ES-I3 (cell line): Measurements from ENCODE around the gene CCDC82.
A peak's percentile ranks its signal among the peaks of the same experiment; 100 is the strongest.
"Not testable (repeated sequence)": the region's sequence is repeated elsewhere in the genome, so short reads cannot be mapped to it uniquely, and the experiment has no call there.

Experiments used
- H3K36me3 ChIP-seq: 2 replicates; pipeline ENCODE4 v1.6.1; 2013; ENCODE audit warnings: mild to moderate bottlenecking, low read length, control low read depth, moderate library complexity; ENCODE audit not compliant: insufficient read depth
- H3K4me1 ChIP-seq: 2 replicates; pipeline ENCODE4 v1.6.1; 2013; ENCODE audit warnings: mild to moderate bottlenecking, control low read depth, low read length; ENCODE audit not compliant: insufficient read depth
- H3K9ac ChIP-seq: 2 replicates; pipeline ENCODE4 v1.6.1; 2013; ENCODE audit warnings: low read depth, mild to moderate bottlenecking, low read length, moderate library complexity
- H3K9me3 ChIP-seq: 2 replicates; pipeline ENCODE4 v1.6.1; 2013; ENCODE audit warnings: mild to moderate bottlenecking, low read length, moderate library complexity; ENCODE audit not compliant: control insufficient read depth, insufficient read depth

CCDC82 gene

DNA sequence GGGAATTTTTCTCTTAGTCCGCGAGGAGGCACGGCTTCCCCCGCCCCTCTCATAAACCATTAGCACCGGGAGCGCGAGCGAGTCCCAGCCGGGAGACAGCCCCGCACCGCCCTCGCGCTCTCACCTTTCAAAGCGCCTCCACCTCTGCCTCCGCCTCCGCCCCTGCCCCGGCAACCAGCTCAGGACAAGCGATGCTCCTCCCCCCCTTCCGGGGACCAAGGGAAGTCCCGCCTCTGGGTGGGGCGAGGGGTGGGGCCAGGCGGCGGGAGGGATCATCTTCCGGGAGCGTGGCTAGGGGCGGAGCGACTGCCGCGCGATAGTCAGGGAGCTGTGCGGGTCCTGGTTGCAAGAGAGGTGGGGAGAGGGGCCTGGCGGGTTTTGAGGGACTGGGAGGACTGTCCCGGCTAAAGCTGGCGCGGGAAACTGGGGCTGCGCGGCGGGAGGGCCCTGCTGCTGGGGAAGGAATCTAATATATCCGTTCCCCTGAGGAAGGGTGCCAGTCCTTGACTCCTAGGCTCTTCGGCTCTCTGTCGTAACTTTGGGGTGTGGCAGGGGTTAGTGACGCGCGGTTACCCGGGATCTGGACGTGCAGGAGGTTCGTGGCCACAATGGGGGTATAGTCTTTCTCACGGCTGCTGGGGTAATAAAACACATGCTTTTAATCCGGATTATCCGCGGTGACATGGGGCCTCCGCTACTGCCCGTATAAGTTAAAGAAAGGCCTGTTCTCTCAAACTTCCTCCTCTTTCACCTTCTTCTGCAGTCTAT lies at the start of gene CCDC82, which contains the start of gene JRKL:
TSS of gene CCDC82 (minus strand) at position 193 of the 768 bp plus-strand sequence. CDS start 5,165 bp downstream, outside the sequence.
TSS of gene JRKL (plus strand) at position 294 of the 768 bp plus-strand sequence. CDS start 637 bp downstream, outside the sequence.
- no peaks in the 10 kb centered on the region for H3K9me3 ChIP-seq
- H3K4me1 ChIP-seq = no peaks in the 10 kb centered on the region; the same call in 1 of the 2 replicates
- no peaks in the 10 kb centered on the region for H3K36me3 ChIP-seq
- peak within 1 kb of the TSS; percentile 86 for H3K9ac ChIP-seq

- H3K4me1 ChIP-seq, H3K36me3 ChIP-seq, H3K9ac ChIP-seq, H3K9me3 ChIP-seq: not testable (repeated sequence)
Measured at GRCh38 chr11:96432654-96433053, 42.9 kb upstream of the CCDC82 start.

- Histone ChIP-seq H3K4me1 (no peaks in the 10 kb centered on the region), H3K9ac (no peak overlapping the region), H3K36me3 (no peaks in the 10 kb centered on the region), H3K9me3 (no peaks in the 10 kb centered on the region)
Measured at GRCh38 chr11:96430668-96431067, 41.0 kb upstream of the CCDC82 start.

- Histone ChIP-seq H3K4me1 (no peaks in the 10 kb centered on the region), H3K9ac (no peak overlapping the region), H3K9me3 (no peaks in the 10 kb centered on the region; the same call in 1 of the 2 replicates), H3K36me3 (no peaks in the 10 kb centered on the region)
Measured at GRCh38 chr11:96424693-96425092, 35.0 kb upstream of the CCDC82 start.

- no peak overlapping the region for H3K9ac ChIP-seq
- H3K4me1 ChIP-seq = no peaks in the 10 kb centered on the region
- H3K36me3 ChIP-seq = no peaks in the 10 kb centered on the region
- no peaks in the 10 kb centered on the region for H3K9me3 ChIP-seq
Measured at GRCh38 chr11:96413408-96413807, 23.7 kb upstream of the CCDC82 start.

GRCh38 chr11:96412761-96413381 lies 23.2 kb upstream of the CCDC82 start:
- H3K36me3 ChIP-seq = no peaks in the 10 kb centered on the region
- H3K9me3 ChIP-seq = no peaks in the 10 kb centered on the region
- no peaks in the 10 kb centered on the region for H3K4me1 ChIP-seq
- no peak overlapping the region for H3K9ac ChIP-seq

DNA sequence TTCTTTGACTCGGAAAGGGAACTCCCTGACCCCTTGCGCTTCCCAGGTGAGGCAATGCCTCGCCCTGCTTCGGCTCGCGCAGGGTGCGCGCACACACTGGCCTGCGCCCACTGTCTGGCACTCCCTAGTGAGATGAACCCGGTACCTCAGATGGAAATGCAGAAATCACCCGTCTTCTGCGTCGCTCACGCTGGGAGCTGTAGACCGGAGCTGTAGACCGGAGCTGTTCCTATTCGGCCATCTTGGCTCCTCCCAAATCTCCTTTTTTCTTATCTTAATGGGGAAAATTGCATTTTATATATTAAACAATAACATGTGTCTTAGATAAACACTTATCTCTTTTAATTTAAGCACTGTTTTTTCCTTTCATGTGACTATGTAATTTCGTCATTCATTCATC lies 21.7 kb upstream of the CCDC82 start:
- not testable (repeated sequence) for H3K4me1 ChIP-seq, H3K36me3 ChIP-seq, H3K9me3 ChIP-seq
- H3K9ac ChIP-seq = peak overlapping the region; percentile 68

GRCh38 chr11:96400697-96401096 lies 11.0 kb upstream of the CCDC82 start:
- Histone ChIP-seq H3K4me1 (no peaks in the 10 kb centered on the region; the same call in 1 of the 2 replicates), H3K9me3 (no peaks in the 10 kb centered on the region), H3K36me3 (no peaks in the 10 kb centered on the region), H3K9ac (no peak overlapping the region)

GRCh38 chr11:96397863-96398262 lies 8.2 kb upstream of the CCDC82 start:
- Histone ChIP-seq H3K36me3 (no peaks in the 10 kb centered on the region), H3K4me1 (no peaks in the 10 kb centered on the region; the same call in 1 of the 2 replicates), H3K9ac (no peak overlapping the region), H3K9me3 (no peaks in the 10 kb centered on the region)

DNA sequence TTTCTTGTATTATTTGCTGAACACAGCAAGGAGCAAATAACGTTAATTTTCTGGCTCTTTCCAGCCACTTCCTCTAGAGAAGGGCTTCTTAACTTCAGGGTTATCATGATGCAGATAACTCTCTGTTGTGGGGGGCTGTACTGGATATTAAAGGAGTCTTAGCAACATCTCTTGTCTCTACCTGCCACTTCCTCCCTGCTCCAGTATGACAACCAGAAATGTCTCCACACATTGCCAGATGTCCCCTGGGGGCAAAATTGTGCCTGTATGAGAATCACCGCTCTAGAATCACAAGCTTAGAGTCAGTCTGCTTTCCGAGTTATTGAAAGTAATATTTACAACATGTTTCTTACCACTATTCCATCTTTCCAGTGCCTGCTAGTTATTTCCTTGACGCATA lies 6.9 kb upstream of the CCDC82 start:
- H3K4me1 ChIP-seq = no peaks in the 10 kb centered on the region; the same call in 1 of the 2 replicates
- H3K9ac ChIP-seq = no peak overlapping the region
- no peaks in the 10 kb centered on the region for H3K36me3 ChIP-seq
- no peaks in the 10 kb centered on the region for H3K9me3 ChIP-seq

GRCh38 chr11:96394773-96395172 lies 5.1 kb upstream of the CCDC82 start:
- Histone ChIP-seq H3K9me3 (no peaks in the 10 kb centered on the region), H3K4me1 (no peaks in the 10 kb centered on the region; the same call in 1 of the 2 replicates), H3K36me3 (no peaks in the 10 kb centered on the region), H3K9ac (no peak overlapping the region)

DNA sequence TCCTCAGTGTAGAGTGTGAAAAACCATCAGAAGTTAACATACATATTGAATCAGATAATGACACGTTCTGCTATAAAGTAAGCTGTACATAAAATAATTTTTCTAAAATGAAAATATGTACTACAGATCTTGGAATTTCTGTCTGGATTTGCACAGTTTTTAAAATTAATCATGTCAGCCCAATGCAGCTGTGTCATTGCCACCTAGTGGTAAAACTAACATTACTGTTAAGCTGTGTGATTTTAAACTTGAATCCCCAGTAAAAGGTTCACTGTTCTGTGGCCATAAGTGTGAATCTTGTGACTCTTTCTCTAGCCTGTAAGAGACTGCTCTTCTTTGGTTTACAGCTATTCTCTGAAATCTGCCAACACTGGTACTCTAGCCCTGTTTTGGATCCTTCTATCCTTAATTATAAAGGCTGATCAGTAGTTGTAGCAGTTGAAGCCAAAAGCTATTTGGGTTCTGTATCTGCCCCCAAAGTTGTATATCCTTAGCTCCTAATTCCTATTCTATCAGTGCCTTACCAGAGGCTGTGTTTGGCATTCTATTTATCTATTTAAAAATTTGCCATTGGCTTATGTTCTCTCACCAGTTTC lies 4.1 kb upstream of the CCDC82 start:
- Histone ChIP-seq H3K36me3 (no peaks in the 10 kb centered on the region), H3K9me3 (no peaks in the 10 kb centered on the region), H3K4me1 (no peaks in the 10 kb centered on the region; the same call in 1 of the 2 replicates), H3K9ac (no peak overlapping the region)

- Histone ChIP-seq H3K4me1 (no peaks in the 10 kb centered on the region; the same call in 1 of the 2 replicates), H3K36me3 (no peaks in the 10 kb centered on the region), H3K9me3 (no peaks in the 10 kb centered on the region), H3K9ac (no peak overlapping the region)
Measured at GRCh38 chr11:96391698-96392307, 2.1 kb upstream of the CCDC82 start.

- Histone ChIP-seq H3K9ac (peak overlapping the region; percentile 86), H3K9me3 (no peaks in the 10 kb centered on the region), H3K36me3 (no peaks in the 10 kb centered on the region), H3K4me1 (no peaks in the 10 kb centered on the region; the same call in 1 of the 2 replicates)
Measured at GRCh38 chr11:96390488-96390792, 728 bp upstream of the CCDC82 start.
